Gastroesophageal sphincter (tissue), 4 donors: ENCODE results near the gene ELAVL1. TPM values are rescaled to one million over a fixed set of nuclear protein-coding genes. Genes with fewer than 3 reads are reported as not detected.

Experiments
- ATAC-seq: fragments of 150-250 bp; one replicate; pipeline ENCODE4 v1.9.1; 2016; ENCODE audit warnings: mild to moderate bottlenecking, moderate library complexity
- H3K27ac ChIP-seq, 4 donors: fragments of 200-600 bp; sonication (generic) in 3 of 4; 1 replicate in 3 of 4; 2 replicates in 1 of 4; pipeline ENCODE4 v1.5.1; 2016 to 2019
- H3K27me3 ChIP-seq: fragments of 200-600 bp; sonication (generic); one replicate; pipeline ENCODE4 v1.5.1; 2019
- H3K36me3 ChIP-seq, 2 donors: fragments of 200-600 bp; sonication (generic); one replicate each; pipeline ENCODE4 v1.5.1; 2019; ENCODE audit warnings: control low read depth in 1 of 2
- H3K4me1 ChIP-seq, 3 donors: fragments of 200-600 bp; sonication (generic); 1 replicate in 2 of 3; 2 replicates in 1 of 3; pipeline ENCODE4 v1.5.1; 2016 to 2019; ENCODE audit warnings: control low read depth in 2 of 3
- H3K4me3 ChIP-seq, 2 donors: fragments of 200-600 bp; sonication (generic); one replicate each; pipeline ENCODE4 v1.5.1; 2019; ENCODE audit warnings: mild to moderate bottlenecking in 1 of 2, moderate library complexity in 1 of 2
- H3K9me3 ChIP-seq, 3 donors: fragments of 200-600 bp; sonication (generic); one replicate each; pipeline ENCODE4 v1.5.1; 2017 to 2019; ENCODE audit warnings: control low read depth in 2 of 3
- EP300 ChIP-seq: sonication (generic); formaldehyde crosslinking; IDR thresholded peaks from one replicate; pipeline ENCODE4 v1.6.1; 2017; ENCODE audit warnings: antibody characterized with exemption, mild to moderate bottlenecking
- POLR2A ChIP-seq, 2 donors: fragments of 450-650 bp; IDR thresholded peaks; one replicate each; pipeline ENCODE4 v1.6.1; 2017; ENCODE audit warnings: antibody characterized with exemption in 2 of 2, mild to moderate bottlenecking in 2 of 2, moderate library complexity in 1 of 2
- POLR2AphosphoS5 ChIP-seq: sonication (generic); formaldehyde crosslinking; IDR thresholded peaks from one replicate; pipeline ENCODE4 v1.6.1; 2017; ENCODE audit warnings: antibody characterized with exemption
- WGBS, 2 donors: methylation state at CpG; one replicate each; pipeline ENCODE4 v1.1.5; 2018; ENCODE audit warnings: low coverage in 1 of 2; 5-methylcytosine and 5-hydroxymethylcytosine counted together
- total RNA-seq, 4 donors: library from RNA; depleted of rRNA; stranded (reverse); fragments of >200 nt; gene quantifications; one replicate each; pipeline ENCODE4 v1.1.0, GENCODE V29; 2016
- TF ChIP-seq, protein P1 (sequence below), 4 experiments: fragments of 200-600 bp in 2 of 4; fragments of 450-650 bp in 2 of 4; sonication (generic) in 1 of 4; IDR thresholded peaks; one replicate each; pipeline ENCODE4 v1.5.1; 2017 to 2019; ENCODE audit warnings: antibody characterized with exemption in 4 of 4, mild to moderate bottlenecking in 2 of 4, moderate library complexity in 2 of 4

ELAVL1 gene
- total RNA-seq, 4 donors from 2014 or later: 30.8 to 62.5 (median 34.6) TPM

DNA sequence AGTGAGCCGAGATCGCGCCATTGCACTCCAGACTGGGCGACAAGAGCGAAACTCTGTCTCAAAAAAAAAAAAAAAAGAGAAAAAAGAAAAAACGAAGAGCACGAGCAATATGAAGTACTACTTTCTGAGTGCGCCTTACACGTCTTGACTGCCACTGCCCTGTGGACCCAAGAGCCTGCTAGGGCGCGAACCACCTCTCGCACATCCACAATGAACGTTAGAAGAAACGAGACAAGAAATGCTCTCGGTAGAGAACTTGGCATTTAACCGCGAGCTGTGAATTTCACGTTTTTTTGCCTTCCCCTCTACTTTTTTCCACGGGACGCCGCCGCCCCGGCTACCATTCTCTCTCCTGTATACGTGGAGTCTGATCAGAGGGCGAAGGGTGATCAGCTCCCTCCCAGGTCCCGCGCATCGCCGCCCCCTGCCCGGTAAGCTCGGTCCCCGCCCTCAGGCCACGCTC, 62.4 kb downstream of the ELAVL1 start:
- H3K27ac ChIP-seq: peak overlapping the region; percentile 92 to 97 (median 93)
- no peaks in the 10 kb centered on the region for H3K9me3 ChIP-seq
- TF ChIP-seq POLR2A (IDR thresholded peaks at IDR 0.05): no peak
- TF ChIP-seq POLR2AphosphoS5: no peak
- TF ChIP-seq, protein P1, sequence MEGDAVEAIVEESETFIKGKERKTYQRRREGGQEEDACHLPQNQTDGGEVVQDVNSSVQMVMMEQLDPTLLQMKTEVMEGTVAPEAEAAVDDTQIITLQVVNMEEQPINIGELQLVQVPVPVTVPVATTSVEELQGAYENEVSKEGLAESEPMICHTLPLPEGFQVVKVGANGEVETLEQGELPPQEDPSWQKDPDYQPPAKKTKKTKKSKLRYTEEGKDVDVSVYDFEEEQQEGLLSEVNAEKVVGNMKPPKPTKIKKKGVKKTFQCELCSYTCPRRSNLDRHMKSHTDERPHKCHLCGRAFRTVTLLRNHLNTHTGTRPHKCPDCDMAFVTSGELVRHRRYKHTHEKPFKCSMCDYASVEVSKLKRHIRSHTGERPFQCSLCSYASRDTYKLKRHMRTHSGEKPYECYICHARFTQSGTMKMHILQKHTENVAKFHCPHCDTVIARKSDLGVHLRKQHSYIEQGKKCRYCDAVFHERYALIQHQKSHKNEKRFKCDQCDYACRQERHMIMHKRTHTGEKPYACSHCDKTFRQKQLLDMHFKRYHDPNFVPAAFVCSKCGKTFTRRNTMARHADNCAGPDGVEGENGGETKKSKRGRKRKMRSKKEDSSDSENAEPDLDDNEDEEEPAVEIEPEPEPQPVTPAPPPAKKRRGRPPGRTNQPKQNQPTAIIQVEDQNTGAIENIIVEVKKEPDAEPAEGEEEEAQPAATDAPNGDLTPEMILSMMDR (IDR thresholded peaks at IDR 0.05): no peak
- TF ChIP-seq EP300: no peak
- H3K36me3 ChIP-seq: peaks cover 0 to 36% of the 10 kb centered on the region in 2 donors
- no peaks in the 10 kb centered on the region for H3K27me3 ChIP-seq
- 1% methylated on average over 15 to 20 of the region's 33 CpGs for WGBS, 2 donors
- H3K4me3 ChIP-seq: peak overlapping the region; percentile 62 to 72
- no peak for ATAC-seq
- H3K4me1 ChIP-seq: peaks cover 0 to 65% (median 18%) of the 10 kb centered on the region in 3 donors

- ATAC-seq: no peak
- H3K36me3 ChIP-seq: peaks cover 0 to 46% of the 10 kb centered on the region in 2 donors
- H3K9me3 ChIP-seq: no peaks in the 10 kb centered on the region
- peaks cover 0 to 69% (median 18%) of the 10 kb centered on the region in 3 donors for H3K4me1 ChIP-seq
- WGBS, 2 donors: 68 to 80% methylated on average over 5 of the region's 19 CpGs
- no peaks in the 10 kb centered on the region for H3K27me3 ChIP-seq
- peak overlapping the region in 1 of 2 donors; percentile 72 for H3K4me3 ChIP-seq
- peak overlapping the region in 2 of 4 donors; percentile 92 to 97 for H3K27ac ChIP-seq
- no peak for TF ChIP-seq POLR2A (IDR thresholded peaks at IDR 0.05)
- TF ChIP-seq, protein P1 (IDR thresholded peaks at IDR 0.05): no peak
- TF ChIP-seq POLR2AphosphoS5: no peak
- TF ChIP-seq EP300: no peak
These were observed 63.4 kb downstream of the ELAVL1 start for GRCh38 chr19:7941895-7942596.

GRCh38 chr19:7940841-7941240, 64.6 kb downstream of the ELAVL1 start:
- peaks cover 0 to 58% of the 10 kb centered on the region in 2 donors for H3K36me3 ChIP-seq
- TF ChIP-seq POLR2AphosphoS5: no peak
- no peak for TF ChIP-seq EP300
- TF ChIP-seq POLR2A (IDR thresholded peaks at IDR 0.05): no peak
- TF ChIP-seq, protein P1 (IDR thresholded peaks at IDR 0.05): no peak
- H3K9me3 ChIP-seq: no peaks in the 10 kb centered on the region
- no peak overlapping the region for H3K4me3 ChIP-seq
- no peak for ATAC-seq
- no peaks in the 10 kb centered on the region for H3K27me3 ChIP-seq
- WGBS, 2 donors: 70 to 86% methylated on average over 2 to 7 of the region's 13 CpGs
- H3K4me1 ChIP-seq: peaks cover 0 to 77% (median 18%) of the 10 kb centered on the region in 3 donors
- no peak overlapping the region for H3K27ac ChIP-seq

- peaks cover 0 to 99% of the 10 kb centered on the region in 2 donors for H3K36me3 ChIP-seq
- H3K4me3 ChIP-seq: no peak overlapping the region
- ATAC-seq: no peak
- H3K9me3 ChIP-seq: no peaks in the 10 kb centered on the region
- WGBS, 2 donors: 85 to 90% methylated on average over 11 to 16 of the region's 21 CpGs
- H3K27ac ChIP-seq: peak overlapping the region in 2 of 4 donors; percentile 94 to 97
- no peaks in the 10 kb centered on the region for H3K27me3 ChIP-seq
- no peak for TF ChIP-seq POLR2AphosphoS5
- TF ChIP-seq, protein P1 (IDR thresholded peaks at IDR 0.05): no peak
- TF ChIP-seq EP300: no peak
- TF ChIP-seq POLR2A (IDR thresholded peaks at IDR 0.05): no peak
- peaks cover 0 to 57% (median 21%) of the 10 kb centered on the region in 3 donors for H3K4me1 ChIP-seq
These were observed 70.7 kb downstream of the ELAVL1 start for GRCh38 chr19:7934766-7935165.
